ENCODE results near the gene TMEM74B. TPM values are rescaled to one million over a fixed set of nuclear protein-coding genes. Genes with fewer than 3 reads are reported as not detected.

TMEM74B gene
- total RNA-seq, 4 donors from 2014 or later = 4.1 to 11.6 (median 7.3) TPM

GRCh38 chr20:1212023-1212422, 27.2 kb upstream of the TMEM74B start:
- no peak for DNase-seq (ENCODE audit: low spot score in 2 of 2)
- H3K4me3 ChIP-seq (ENCODE audit: low read depth, poor library complexity, severe bottlenecking) = no peak overlapping the region
- TF ChIP-seq CTCF (IDR thresholded peaks at IDR 0.05) = no peak
- intact Hi-C loops (cut with DNase I; ENCODE audit: low total_unique reads) = no loop called here

DNA sequence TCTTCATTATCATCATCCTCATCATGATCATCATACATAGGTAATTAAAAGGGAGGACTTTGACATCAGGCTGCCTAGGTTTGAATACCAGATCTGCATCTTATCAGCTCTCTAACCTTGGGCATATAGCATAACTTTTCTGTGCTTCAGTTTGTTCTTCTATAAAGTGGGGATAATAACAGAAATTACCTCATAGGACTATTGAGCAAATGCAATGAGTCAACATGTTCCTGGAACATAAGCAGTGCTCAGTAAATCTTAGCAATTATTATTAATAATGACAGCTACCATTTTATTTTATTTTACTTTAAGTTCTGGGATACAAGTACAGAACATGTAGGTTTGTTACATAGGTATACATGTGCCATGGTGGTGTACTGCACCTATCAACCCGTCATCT, 25.7 kb upstream of the TMEM74B start:
- 92 to 97% methylated on average over 1 of the region's 1 CpG for whole genome bisulfite sequencing, 2 donors
- intact Hi-C loops (cut with DNase I; ENCODE audit: low total_unique reads) = no loop called here
- no peak for TF ChIP-seq CTCF (IDR thresholded peaks at IDR 0.05)
- TF ChIP-seq POLR2A (IDR thresholded peaks at IDR 0.05) = no peak
- no peak overlapping the region for H3K4me3 ChIP-seq (ENCODE audit: low read depth, poor library complexity, severe bottlenecking)
- no peak for DNase-seq (ENCODE audit: low spot score in 2 of 2)

GRCh38 chr20:1209447-1210387, 24.9 kb upstream of the TMEM74B start:
- peak in 1 of 2 donors; percentile 65 for DNase-seq (ENCODE audit: low spot score in 2 of 2)
- no peak overlapping the region for H3K4me3 ChIP-seq (ENCODE audit: low read depth, poor library complexity, severe bottlenecking)
- intact Hi-C loops (cut with DNase I; ENCODE audit: low total_unique reads) = no loop called here
- WGBS, 2 donors = 51 to 67% methylated on average over 5 of the region's 5 CpGs
- TF ChIP-seq CTCF (IDR thresholded peaks at IDR 0.05) (no peak), POLR2A (IDR thresholded peaks at IDR 0.05) (no peak)

DNA sequence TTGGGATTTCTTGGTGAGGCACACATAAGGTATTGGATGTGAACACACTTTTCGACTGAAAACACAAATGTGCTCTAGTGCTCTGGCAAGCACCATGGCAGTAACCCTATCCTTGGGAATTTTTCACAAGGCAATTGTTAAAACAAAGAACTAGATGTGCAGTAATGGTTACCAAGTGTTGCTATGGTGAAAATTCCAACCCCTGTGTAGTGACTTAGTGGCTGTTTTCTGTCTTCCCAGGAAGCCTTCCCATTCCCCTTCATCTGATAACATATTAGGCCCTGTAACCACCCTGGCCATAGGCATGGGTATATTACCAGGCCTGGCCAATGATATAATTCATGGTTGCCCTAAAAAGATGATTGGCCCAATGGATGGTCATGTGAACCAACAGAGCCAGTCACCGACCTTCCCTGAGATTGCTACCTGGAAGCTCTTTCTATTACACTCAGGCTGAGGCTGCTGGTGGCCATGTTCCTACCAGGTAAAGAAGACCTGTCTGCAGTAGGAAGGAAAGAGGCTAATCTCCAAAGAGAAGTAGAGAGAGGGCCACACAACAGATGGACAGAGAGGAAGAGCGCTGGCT, 22.6 kb upstream of the TMEM74B start:
- DNase-seq (ENCODE audit: low spot score in 2 of 2) = peak in 1 of 2 donors; percentile 23
- H3K4me3 ChIP-seq (ENCODE audit: low read depth, poor library complexity, severe bottlenecking) = no peak overlapping the region
- TF ChIP-seq POLR2A (IDR thresholded peaks at IDR 0.05) (no peak), CTCF (IDR thresholded peaks at IDR 0.05) (no peak)
- intact Hi-C loops (cut with DNase I; ENCODE audit: low total_unique reads) = no loop called here
- 88 to 89% methylated on average over 3 of the region's 3 CpGs for WGBS, 2 donors

DNA sequence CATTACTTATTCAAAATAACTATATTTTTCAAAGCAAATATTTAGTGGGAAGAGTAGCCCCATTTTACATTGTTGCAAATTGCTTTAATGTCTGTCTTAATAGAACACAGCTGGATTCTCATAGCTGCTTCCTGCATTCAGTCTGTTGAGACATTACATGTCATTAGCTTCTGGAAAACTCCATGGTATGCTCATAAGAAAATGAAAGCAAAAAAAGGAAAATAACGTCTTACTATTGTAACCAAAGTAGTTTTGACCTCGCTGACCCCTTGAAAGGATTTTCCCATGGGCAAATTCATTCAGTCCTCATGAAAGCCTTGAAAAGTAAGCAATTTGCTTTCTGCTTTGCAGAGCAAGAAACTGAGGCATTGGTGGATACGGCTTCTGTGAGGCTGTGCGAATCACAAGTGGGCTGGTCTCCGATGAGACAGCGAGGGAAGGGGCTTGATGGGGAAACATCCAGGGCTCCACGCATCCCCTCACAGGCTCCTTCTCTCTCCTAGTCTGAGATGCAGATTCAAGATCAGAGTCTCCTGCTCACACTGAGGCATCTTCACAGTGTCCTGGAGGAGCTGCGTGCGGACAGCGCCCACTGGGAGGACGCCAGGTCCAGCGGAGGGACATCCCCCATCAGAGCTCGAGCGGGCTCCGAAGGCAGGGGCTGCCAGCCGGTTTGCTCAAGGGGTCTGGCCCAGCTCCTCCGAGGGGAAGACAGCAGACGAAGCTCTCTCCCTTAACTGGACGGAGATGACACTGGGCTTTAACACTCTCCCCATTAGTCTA, 21.8 kb upstream of the TMEM74B start:
- WGBS, 2 donors = 50 to 70% methylated on average over 19 of the region's 19 CpGs

More for the DNA sequence above, 21.8 kb upstream of the TMEM74B start:
- intact Hi-C loops (cut with DNase I; ENCODE audit: low total_unique reads) = no loop called here
- DNase-seq (ENCODE audit: low spot score in 2 of 2) = peak in 1 of 2 donors; percentile 81
- no peak overlapping the region for H3K4me3 ChIP-seq (ENCODE audit: low read depth, poor library complexity, severe bottlenecking)
- TF ChIP-seq CTCF (IDR thresholded peaks at IDR 0.05) = no peak
- TF ChIP-seq POLR2A (IDR thresholded peaks at IDR 0.05) = no peak

All from lower leg skin (tissue), 4 donors.